MG63 (cell line): Measurements from ENCODE around the gene RFTN1. TPM values are rescaled to one million over a fixed set of nuclear protein-coding genes. Genes with fewer than 3 reads are reported as not detected.
A peak's percentile ranks its signal among the peaks of the same experiment; 100 is the strongest.

Experiments used
- DNase-seq: peaks from one replicate; pipeline ENCODE4 v3.0.0-alpha.2; 2020
- H3K27me3 ChIP-seq: fragments of 250-450 bp; sonication (Bioruptor Pico); 2 replicates; pipeline ENCODE4 v1.5.1; 2020; ENCODE audit warnings: mild to moderate bottlenecking, moderate library complexity
- H3K36me3 ChIP-seq: fragments of 250-450 bp; sonication (Bioruptor Pico); 2 replicates; pipeline ENCODE4 v1.5.1; 2020; ENCODE audit warnings: mild to moderate bottlenecking, moderate library complexity
- H3K4me3 ChIP-seq: fragments of 250-450 bp; sonication (Bioruptor Pico); 2 replicates; pipeline ENCODE4 v1.5.1; 2020; ENCODE audit warnings: mild to moderate bottlenecking, moderate library complexity
- H3K9me3 ChIP-seq: fragments of 250-450 bp; sonication (Bioruptor Pico); 2 replicates; pipeline ENCODE4 v1.5.1; 2020; ENCODE audit warnings: mild to moderate bottlenecking, moderate library complexity
- total RNA-seq: library from RNA; depleted of rRNA; stranded (reverse); fragments of >200 nt; shearing (Covaris generic); gene quantifications from 2 replicates; pipeline ENCODE4 v1.2.3, GENCODE V29; 2014; ENCODE audit warnings: low replicate concordance

Gene RFTN1
- total RNA-seq, 1 experiment from 2014 or later: 44.1 TPM

DNA sequence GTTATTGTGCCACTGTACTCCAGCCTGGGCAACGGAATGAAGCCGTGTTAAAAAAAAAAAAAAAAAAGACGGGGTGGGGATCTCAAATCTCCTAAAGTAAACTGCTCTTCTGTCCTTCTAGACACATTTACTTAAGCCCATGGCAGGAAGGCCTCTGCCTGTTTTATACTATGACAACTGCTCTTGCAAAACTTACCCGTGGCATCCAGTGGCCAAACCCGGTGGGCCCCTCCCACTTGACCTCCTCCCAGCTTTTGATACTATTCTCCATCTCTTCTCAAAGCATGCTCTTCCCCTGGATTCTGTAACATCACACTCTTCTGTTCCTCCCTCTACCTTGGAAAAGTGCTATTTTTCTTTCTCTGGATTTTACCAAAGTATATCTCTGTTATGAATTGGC lies 112.2 kb downstream of the RFTN1 start:
- no peaks in the 10 kb centered on the region for H3K9me3 ChIP-seq
- H3K36me3 ChIP-seq: no peaks in the 10 kb centered on the region
- H3K4me3 ChIP-seq: no peak overlapping the region
- no peaks in the 10 kb centered on the region for H3K27me3 ChIP-seq
- DNase-seq: no peak

DNA sequence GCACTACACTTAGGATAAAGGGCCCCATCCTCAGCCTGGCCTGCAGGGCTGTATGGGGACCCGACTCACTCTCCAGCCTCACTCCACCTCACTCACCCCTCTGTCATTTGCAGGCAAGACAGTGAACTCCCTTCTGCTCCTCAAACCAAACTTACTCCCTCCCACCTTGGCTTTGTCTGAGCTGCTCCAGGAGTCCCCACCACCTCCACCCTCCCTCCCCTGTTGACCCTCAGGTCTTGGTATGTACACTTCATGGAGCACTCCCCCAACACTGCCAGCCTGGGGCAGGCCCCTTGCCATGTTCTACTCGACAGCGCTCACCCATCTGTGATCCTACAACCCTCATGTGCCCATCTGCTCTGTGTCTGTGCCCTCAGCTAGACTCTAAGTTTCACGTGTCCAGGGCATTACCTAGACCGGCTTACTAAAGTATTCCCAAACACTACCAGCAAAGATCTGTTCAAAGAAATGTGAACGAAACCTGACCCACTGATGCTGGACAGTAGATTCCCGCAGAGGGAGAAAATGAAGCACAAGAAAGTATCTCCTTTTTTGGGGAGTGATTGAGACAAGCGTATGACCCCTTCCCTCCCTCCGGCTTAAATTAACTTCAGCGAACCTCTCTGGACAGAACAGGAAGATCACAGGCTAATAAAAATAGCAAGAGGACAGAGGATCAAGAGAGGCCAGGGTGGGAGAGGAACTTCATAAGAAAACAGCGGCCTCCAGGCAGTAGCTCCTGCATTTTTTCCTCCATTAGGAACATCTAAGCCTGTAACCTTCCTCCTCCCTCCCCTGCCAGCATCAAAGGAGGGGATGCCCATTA lies 113.2 kb downstream of the RFTN1 start:
- Histone ChIP-seq H3K4me3 (no peak overlapping the region), H3K36me3 (no peaks in the 10 kb centered on the region)

DNA sequence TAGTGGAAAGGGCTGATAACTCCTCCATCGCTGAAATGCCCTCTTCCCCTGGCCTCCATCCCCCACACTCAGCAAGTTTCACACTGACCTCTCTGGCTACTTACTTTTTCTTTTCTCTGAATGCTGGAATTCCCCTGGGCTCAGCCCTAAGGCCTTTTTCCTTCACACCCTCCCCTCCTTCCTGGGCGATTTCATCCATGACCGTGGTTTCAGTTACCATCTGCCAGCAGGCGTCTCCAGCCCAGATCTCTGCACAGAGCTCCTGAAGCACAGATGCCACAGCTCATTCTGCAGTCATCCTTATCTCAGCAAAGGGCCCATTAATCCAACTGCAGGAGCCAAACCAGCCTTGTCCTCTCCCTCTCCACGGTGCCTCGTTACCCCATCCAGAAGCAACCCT lies 114.0 kb downstream of the RFTN1 start:
- Histone ChIP-seq H3K9me3 (no peaks in the 10 kb centered on the region), H3K36me3 (no peaks in the 10 kb centered on the region), H3K4me3 (no peak overlapping the region), H3K27me3 (no peaks in the 10 kb centered on the region)
- DNase-seq: peak; percentile 77

More for the DNA sequence above, 113.2 kb downstream of the RFTN1 start:
- no peaks in the 10 kb centered on the region for H3K27me3 ChIP-seq
- DNase-seq: no peak
- H3K9me3 ChIP-seq: no peaks in the 10 kb centered on the region

DNA sequence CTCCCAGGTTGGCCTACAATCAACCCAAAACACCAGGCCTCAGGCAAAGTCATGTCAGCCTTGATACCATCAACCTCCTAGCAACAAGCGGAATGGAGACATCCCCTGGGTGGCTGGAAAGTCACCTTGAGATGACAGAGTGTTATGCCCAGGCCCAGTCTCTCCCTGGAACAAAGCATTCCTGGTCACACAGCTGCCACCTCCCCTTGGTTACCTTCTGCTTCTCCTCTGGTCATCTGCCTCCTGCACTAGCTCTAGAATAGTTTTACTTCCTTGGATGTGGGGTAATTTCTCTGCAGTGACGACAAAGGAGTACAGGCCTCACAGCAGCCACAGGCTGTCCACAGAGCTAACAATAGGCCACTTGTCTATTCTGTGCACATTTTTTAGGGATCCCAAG lies 114.9 kb downstream of the RFTN1 start:
- Histone ChIP-seq H3K4me3 (no peak overlapping the region), H3K9me3 (no peaks in the 10 kb centered on the region), H3K36me3 (no peaks in the 10 kb centered on the region), H3K27me3 (no peaks in the 10 kb centered on the region)
- DNase-seq: no peak

DNA sequence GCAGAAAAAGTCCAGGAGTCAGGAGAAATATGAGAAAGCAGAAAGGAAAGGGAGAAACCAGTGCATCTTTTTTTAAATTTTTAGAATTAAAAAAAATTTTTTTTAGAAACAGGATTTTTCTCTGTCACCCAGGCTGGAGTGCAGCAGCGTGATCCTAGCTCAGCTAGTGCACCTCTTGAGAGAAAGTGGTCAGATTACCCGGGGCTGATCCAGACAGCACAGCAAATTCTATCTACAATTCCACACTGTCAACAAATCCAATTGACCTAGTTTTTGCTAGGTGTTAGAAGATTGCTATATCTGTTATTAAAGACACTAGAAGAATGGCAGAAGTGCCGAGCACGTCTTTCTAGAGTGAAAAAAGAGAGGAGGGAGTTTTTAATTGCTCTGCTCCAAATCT lies 117.3 kb downstream of the RFTN1 start:
- H3K36me3 ChIP-seq: no peaks in the 10 kb centered on the region
- DNase-seq: no peak
- H3K27me3 ChIP-seq: no peaks in the 10 kb centered on the region
- H3K9me3 ChIP-seq: no peaks in the 10 kb centered on the region
- no peak overlapping the region for H3K4me3 ChIP-seq

DNA sequence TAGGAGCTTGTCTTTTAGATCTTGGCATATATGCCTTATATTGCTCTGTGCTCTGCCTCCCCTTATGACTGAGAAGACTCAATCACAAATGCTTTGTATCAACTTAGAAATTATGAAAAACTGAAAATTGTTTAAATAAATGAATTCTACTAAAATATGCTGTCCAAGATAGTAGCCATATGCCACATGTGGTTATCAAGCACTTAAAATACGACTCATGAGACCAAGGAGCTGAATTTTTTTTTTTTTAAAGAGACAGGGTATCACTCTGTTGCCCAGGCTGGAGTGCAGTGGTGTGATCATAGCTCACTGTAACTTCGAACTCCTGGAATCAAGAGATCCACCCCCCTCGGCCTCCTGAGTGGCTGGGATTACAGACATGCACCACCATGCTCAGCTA lies 118.3 kb downstream of the RFTN1 start:
- H3K4me3 ChIP-seq: no peak overlapping the region
- H3K9me3 ChIP-seq: no peaks in the 10 kb centered on the region
- no peaks in the 10 kb centered on the region for H3K27me3 ChIP-seq
- no peaks in the 10 kb centered on the region for H3K36me3 ChIP-seq
- DNase-seq: no peak

DNA sequence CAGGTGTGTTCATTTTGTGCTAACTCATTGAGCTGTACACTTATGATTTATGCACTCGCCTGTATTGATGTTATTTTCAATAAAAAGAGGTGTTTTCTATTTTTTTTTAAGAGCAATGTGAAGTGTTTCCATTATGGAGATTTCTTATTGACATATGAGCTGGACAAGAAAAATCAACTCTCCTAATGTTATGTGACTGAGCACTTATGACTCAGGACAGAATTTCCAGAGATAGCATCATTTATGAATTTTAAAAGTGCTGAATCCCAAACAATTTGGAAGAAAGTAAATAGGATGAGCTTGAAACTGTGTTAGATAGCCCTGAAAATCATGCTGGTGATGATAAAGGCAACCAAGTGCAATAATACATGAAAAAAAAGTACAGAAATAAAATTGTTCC lies 118.9 kb downstream of the RFTN1 start:
- H3K9me3 ChIP-seq: no peaks in the 10 kb centered on the region
- H3K36me3 ChIP-seq: no peaks in the 10 kb centered on the region
- H3K4me3 ChIP-seq: no peak overlapping the region
- H3K27me3 ChIP-seq: no peaks in the 10 kb centered on the region
- DNase-seq: no peak

DNA sequence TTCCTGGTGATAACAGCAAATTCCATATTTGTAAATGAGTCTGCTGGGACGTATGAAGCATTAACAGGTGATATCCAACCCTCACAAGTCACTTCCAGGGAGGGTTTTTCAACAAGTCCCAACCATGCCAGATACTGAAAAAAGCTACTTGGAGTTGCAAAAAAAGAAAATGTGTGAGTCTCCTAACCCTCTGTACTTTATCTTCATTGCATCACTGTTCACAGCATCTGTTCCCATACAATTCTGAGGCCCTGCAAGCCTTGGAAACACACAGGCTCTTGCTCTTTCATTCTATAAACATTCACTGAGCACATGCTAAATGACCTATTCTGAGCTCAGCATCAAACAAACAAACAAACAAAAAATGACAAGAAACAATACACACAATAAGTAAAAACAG lies 120.8 kb downstream of the RFTN1 start:
- no peak for DNase-seq
- H3K36me3 ChIP-seq: no peaks in the 10 kb centered on the region
- no peak overlapping the region for H3K4me3 ChIP-seq
- no peaks in the 10 kb centered on the region for H3K9me3 ChIP-seq
- no peaks in the 10 kb centered on the region for H3K27me3 ChIP-seq

DNA sequence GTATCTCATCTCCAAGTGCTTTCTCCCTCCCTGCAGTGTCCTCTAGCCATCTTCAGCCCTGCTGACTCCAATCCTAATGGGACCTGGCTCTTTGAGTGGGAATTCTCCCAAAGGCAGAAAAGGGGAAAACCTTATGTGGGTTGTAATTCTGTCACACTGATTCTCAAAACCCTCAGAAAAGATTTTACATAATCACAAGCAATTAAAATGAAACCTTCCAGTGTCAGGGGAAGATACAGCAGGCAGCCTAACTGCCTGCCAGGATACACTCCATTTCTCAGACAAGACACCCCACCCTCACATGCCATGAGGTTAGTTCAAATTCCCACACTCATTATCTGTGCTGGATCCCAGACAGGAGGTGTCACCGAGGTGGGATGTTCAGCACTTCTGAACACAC lies 121.4 kb downstream of the RFTN1 start:
- Histone ChIP-seq H3K36me3 (no peaks in the 10 kb centered on the region), H3K9me3 (no peaks in the 10 kb centered on the region), H3K27me3 (no peaks in the 10 kb centered on the region), H3K4me3 (no peak overlapping the region)
- no peak for DNase-seq

DNA sequence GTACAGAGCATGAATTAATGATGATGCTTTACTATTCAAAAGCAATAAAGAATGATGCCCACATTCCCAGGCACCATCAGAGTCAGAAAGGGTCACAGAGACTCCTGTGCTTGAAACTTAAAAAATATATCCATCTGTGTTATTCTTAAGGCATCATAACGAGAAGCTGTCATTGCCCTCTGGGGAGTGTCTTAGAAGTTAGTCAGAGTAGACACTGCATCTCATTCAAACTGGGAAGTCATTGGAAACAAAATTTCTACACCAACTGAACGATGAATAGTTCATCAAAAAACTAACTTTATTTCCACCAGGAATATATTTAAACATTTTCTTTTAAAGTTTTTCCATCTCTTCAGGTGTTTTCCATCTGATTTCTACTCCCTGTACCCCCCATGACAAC lies 122.9 kb downstream of the RFTN1 start:
- Histone ChIP-seq H3K4me3 (no peak overlapping the region), H3K36me3 (no peaks in the 10 kb centered on the region), H3K9me3 (no peaks in the 10 kb centered on the region), H3K27me3 (no peaks in the 10 kb centered on the region)
- DNase-seq: no peak

DNA sequence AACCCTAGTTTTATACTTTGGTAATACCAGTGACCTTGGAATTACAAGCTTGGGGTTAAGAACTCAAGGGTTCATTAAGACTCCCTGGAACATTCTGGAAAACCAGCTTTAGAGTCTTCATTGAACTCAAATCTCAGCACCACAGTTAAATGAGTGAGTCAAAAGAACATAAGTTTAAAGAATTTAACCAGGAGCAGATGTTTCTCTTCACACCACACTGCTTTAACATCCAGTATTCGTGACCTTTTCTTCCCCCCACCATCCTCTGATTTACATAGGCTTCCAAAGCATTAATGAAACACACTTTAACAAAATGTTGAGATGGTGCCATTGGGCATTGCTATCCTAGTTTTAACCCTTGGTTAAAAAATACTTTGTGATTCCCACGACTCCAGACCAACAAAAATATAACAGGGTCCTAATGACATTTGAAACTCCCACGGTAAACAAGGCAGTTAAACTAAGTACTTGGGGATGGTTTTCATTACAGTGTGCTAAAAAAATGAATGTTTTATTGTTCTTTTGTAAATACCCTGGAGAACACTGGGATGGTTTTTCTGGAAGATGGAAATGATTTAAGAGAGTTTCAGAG lies 124.6 kb downstream of the RFTN1 start:
- Histone ChIP-seq H3K9me3 (no peaks in the 10 kb centered on the region), H3K27me3 (no peaks in the 10 kb centered on the region), H3K36me3 (no peaks in the 10 kb centered on the region), H3K4me3 (no peak overlapping the region)
- DNase-seq: no peak

DNA sequence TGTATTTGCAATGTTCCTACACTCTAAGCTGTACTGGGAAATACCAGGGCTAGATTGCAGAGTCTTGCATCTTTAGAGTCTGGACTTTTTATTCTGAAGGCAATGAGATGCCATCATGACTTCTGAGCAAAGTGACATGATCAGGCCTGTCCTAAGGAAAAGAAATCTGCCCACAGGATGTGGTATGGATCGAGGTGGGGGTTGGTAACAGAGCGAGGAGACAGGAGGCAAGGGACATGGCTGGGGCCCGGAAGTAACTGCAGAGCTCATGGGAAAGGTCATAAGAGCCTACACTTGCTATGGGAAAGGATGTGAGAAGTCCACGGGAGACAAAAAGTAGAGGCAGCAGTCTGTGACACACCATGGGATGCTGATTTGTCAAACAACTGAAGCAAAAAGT lies 126.9 kb downstream of the RFTN1 start:
- Histone ChIP-seq H3K27me3 (no peaks in the 10 kb centered on the region), H3K36me3 (no peaks in the 10 kb centered on the region), H3K9me3 (no peaks in the 10 kb centered on the region), H3K4me3 (no peak overlapping the region)
- no peak for DNase-seq

DNA sequence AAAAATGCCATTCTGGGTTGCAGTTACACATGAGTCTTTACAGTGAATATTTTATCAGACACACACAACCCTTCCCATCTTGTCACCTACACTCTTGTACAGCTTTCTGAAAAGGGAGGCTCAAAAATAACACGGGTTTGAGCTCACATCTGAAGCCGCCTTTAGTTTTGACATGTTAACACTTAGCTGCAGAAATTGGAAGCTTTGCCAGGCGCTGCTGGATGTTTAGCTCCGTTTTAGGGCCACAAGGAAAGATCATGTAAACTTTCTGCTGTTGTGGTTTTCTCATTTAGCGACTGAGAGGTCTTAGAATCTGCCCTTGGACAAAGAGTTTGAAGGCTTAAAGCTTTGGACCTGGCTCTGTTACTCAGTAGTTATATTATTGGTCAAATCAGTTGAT lies 128.3 kb downstream of the RFTN1 start:
- DNase-seq: no peak
- H3K4me3 ChIP-seq: no peak overlapping the region
- H3K9me3 ChIP-seq: no peaks in the 10 kb centered on the region
- no peaks in the 10 kb centered on the region for H3K27me3 ChIP-seq
- H3K36me3 ChIP-seq: no peaks in the 10 kb centered on the region

DNA sequence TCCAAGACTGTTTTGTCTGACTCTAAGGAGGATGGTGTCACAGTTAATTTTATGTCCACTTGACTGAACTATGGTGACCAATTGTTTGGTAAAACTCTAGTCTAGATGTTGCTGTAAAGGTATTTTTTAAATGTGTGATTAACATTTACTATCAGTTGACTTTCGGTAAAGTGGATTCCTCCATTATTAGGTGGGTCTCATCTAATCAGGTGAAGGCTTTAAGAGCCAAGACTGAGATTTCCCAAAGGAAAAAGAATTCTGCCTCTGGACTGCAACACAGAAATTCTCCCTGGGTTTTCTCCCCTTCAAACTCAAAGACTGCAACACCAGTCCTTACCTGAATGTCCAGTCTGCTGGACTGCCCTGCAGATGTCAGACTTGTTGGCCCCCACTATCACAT lies 129.6 kb downstream of the RFTN1 start:
- no peak for DNase-seq
- Histone ChIP-seq H3K36me3 (no peaks in the 10 kb centered on the region), H3K4me3 (no peak overlapping the region), H3K27me3 (no peaks in the 10 kb centered on the region), H3K9me3 (no peaks in the 10 kb centered on the region)

DNA sequence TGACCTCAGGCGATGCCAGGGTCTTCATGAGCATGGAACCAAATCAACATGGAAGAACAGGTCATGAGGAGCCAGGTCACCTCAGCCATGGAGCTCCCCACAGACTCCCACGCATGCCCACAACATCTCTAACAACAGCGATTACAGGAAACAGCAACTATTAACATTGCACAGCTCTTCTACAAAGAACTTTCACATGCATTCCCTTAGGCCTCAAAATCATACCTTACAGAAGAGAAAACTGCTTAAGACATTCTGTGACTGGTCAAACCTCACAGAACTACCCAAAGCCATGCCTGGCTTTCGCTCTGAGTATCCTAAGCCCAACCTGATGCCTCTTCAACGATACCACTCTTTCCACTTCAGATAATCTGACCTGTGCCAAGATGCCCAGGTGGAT lies 130.7 kb downstream of the RFTN1 start:
- Histone ChIP-seq H3K9me3 (no peaks in the 10 kb centered on the region; the same call in 1 of the 2 replicates), H3K4me3 (no peak overlapping the region), H3K36me3 (no peaks in the 10 kb centered on the region), H3K27me3 (no peaks in the 10 kb centered on the region)
- no peak for DNase-seq

DNA sequence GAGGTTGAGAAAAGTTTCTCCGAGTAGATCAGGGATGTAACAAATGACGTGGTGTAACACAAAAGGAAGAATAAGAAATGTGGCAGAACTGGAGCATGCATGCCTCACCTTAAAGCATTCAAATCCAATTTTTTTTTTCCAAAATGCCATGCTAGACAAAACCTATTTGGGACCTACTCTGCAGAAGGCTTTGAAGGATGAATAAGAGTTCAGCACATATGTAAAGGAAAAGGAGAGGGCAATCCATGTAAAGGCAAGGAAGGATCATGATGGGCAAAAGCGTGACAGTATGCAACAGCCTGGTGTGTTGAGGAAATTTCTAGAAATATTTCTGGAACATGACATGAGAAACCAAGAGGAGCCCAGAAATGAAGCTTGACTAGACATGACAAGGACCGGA lies 132.1 kb downstream of the RFTN1 start:
- H3K36me3 ChIP-seq: peaks cover 11% of the 10 kb centered on the region

DNA sequence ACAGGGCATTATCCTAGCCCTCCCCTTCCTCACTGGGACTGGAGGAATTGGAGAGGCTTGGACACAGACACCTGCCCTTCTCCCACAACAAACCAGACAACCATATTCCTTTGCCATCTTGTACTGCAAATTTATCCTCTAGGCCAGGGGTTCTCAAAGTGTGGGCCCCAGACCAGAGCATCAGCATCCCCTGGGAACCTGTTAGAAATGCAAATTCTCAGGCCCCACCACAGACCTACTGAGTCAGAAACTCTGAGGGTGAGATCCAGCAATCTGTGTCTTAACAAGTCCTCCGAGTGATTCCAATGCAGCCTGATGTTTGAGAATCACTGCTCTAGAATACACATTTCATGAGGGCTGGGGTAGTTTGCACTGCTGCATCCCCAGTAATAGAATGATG lies 133.1 kb downstream of the RFTN1 start:
- no peak for DNase-seq
- H3K27me3 ChIP-seq: no peaks in the 10 kb centered on the region
- H3K9me3 ChIP-seq: no peaks in the 10 kb centered on the region; the same call in 1 of the 2 replicates
- H3K4me3 ChIP-seq: no peak overlapping the region
- H3K36me3 ChIP-seq: peaks cover 11% of the 10 kb centered on the region

More for the DNA sequence above, 132.1 kb downstream of the RFTN1 start:
- Histone ChIP-seq H3K9me3 (no peaks in the 10 kb centered on the region; the same call in 1 of the 2 replicates), H3K4me3 (no peak overlapping the region), H3K27me3 (no peaks in the 10 kb centered on the region)
- DNase-seq: no peak

DNA sequence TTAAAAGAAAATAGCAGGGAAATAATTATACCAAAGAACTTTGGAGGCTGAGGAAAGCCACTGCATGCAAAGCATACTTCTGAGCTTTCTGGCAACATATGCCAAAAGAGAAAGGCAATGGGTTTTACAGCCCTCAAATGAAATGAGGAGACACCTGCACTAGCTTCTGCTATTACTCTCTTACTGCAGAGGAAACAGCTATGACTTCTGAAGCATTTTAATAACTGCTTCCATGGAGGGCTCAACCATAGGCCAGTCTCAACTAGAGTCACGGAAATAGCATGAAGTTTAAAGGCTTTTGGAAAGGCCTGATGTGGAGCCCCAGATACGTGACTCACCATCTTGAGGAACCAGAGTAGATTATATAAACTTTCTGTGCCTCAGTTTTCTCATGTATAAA lies 133.7 kb downstream of the RFTN1 start:
- H3K36me3 ChIP-seq: peaks cover 11% of the 10 kb centered on the region
- DNase-seq: no peak
- H3K4me3 ChIP-seq: no peak overlapping the region

More for the DNA sequence above, 133.7 kb downstream of the RFTN1 start:
- Histone ChIP-seq H3K27me3 (no peaks in the 10 kb centered on the region), H3K9me3 (no peaks in the 10 kb centered on the region; the same call in 1 of the 2 replicates)
